ENCODE data around the gene CSTPP1.

The CSTPP1 gene

DNA sequence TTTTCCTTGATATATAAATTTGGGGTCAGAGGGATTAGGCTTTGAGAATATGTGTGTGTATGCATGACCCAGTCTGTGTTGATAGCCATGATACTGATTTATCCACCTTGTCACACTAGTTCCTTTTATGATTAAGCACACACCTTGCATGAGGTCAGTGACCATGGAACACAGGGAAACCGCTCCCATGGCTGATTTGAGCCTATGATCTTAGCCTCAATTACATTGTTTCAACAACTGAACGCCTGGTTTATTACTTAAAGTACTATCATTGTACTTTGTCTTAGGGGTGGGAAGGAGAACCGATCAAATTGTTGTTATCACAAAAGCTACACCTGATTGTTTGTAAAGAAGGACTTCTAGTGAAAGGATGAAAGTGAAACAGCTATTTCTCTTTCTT, 169.4 kb downstream of the CSTPP1 start:
- no peaks in the 10 kb centered on the region for H3K79me2 ChIP-seq (ENCODE audit: insufficient read depth, low read depth)
- no peak overlapping the region for H2AFZ ChIP-seq (ENCODE audit: low read depth)
- no peak overlapping the region for H3K4me3 ChIP-seq (IDR thresholded peaks at IDR 0.05; ENCODE audit: insufficient read depth, low read depth, low read length)
- no peaks in the 10 kb centered on the region for H4K20me1 ChIP-seq (ENCODE audit: insufficient read depth)
- no peak overlapping the region for H3K9ac ChIP-seq
- no peaks in the 10 kb centered on the region for H3K4me1 ChIP-seq (ENCODE audit: low read depth, poor library complexity, severe bottlenecking)
- TF ChIP-seq CTCF (conservative IDR thresholded peaks at IDR 0.05; ENCODE audit: low read depth, low read length), result no peak
- H3K27me3 ChIP-seq (ENCODE audit: insufficient read depth, low read depth), result no peaks in the 10 kb centered on the region
- H3K36me3 ChIP-seq (ENCODE audit: insufficient read depth), result no peaks in the 10 kb centered on the region
- no peak overlapping the region for H3K27ac ChIP-seq
- H3K4me2 ChIP-seq, result no peak overlapping the region

DNA sequence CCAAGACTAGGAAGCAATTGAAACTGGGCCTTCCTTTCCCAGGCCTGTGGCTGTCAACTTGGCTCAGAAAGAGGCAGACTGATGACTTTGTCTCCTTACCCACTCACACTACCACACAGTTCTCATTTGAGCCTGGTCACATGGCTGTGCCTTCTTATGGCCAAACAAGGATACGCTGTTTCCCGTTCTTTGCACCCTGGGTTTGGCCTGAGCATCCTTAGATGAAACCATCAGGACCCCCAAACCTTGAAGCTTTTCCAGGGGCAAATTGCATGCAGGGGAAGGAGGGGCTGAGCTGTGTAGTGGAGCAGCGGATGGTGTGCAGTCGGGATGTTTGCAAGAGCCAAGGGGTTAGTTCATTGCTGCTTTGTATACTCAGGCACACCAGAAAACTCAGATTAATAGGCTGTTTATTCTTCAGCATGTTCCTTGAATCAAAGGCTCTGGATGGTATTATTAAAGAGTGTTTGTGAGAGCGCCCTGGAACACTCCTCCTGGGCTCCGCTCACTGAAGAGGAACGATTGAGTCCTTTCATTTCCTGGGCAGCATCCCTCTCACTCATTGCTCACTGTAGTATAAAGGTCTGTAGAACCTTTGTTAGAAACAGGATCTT, 170.3 kb downstream of the CSTPP1 start:
- Histone ChIP-seq H3K4me2 (no peak overlapping the region), H3K4me3 (IDR thresholded peaks at IDR 0.05; ENCODE audit: insufficient read depth, low read depth, low read length) (no peak overlapping the region), H3K27me3 (ENCODE audit: insufficient read depth, low read depth) (no peaks in the 10 kb centered on the region), H2AFZ (ENCODE audit: low read depth) (no peak overlapping the region), H3K9ac (no peak overlapping the region), H4K20me1 (ENCODE audit: insufficient read depth) (no peaks in the 10 kb centered on the region), H3K36me3 (ENCODE audit: insufficient read depth) (no peaks in the 10 kb centered on the region), H3K4me1 (ENCODE audit: low read depth, poor library complexity, severe bottlenecking) (no peaks in the 10 kb centered on the region), H3K27ac (no peak overlapping the region), H3K79me2 (ENCODE audit: insufficient read depth, low read depth) (no peaks in the 10 kb centered on the region)
- no peak for TF ChIP-seq CTCF (conservative IDR thresholded peaks at IDR 0.05; ENCODE audit: low read depth, low read length)

- no peak overlapping the region for H2AFZ ChIP-seq (ENCODE audit: low read depth)
- H3K27me3 ChIP-seq (ENCODE audit: insufficient read depth, low read depth), result no peaks in the 10 kb centered on the region
- no peak overlapping the region for H3K4me2 ChIP-seq
- no peaks in the 10 kb centered on the region for H3K4me1 ChIP-seq (ENCODE audit: low read depth, poor library complexity, severe bottlenecking)
- no peaks in the 10 kb centered on the region for H3K79me2 ChIP-seq (ENCODE audit: insufficient read depth, low read depth)
- no peaks in the 10 kb centered on the region for H3K36me3 ChIP-seq (ENCODE audit: insufficient read depth)
- H3K4me3 ChIP-seq (IDR thresholded peaks at IDR 0.05; ENCODE audit: insufficient read depth, low read depth, low read length), result no peak overlapping the region
- H4K20me1 ChIP-seq (ENCODE audit: insufficient read depth), result no peaks in the 10 kb centered on the region
- no peak overlapping the region for H3K9ac ChIP-seq
- H3K27ac ChIP-seq, result no peak overlapping the region
- no peak for TF ChIP-seq CTCF (conservative IDR thresholded peaks at IDR 0.05; ENCODE audit: low read depth, low read length)
Observed at GRCh38 chr11:47107744-47108143, 171.2 kb downstream of the CSTPP1 start.

GRCh38 chr11:47108214-47108613, 171.7 kb downstream of the CSTPP1 start:
- Histone ChIP-seq H3K4me2 (no peak overlapping the region), H3K79me2 (ENCODE audit: insufficient read depth, low read depth) (no peaks in the 10 kb centered on the region), H3K27me3 (ENCODE audit: insufficient read depth, low read depth) (no peaks in the 10 kb centered on the region), H3K4me1 (ENCODE audit: low read depth, poor library complexity, severe bottlenecking) (no peaks in the 10 kb centered on the region), H4K20me1 (ENCODE audit: insufficient read depth) (no peaks in the 10 kb centered on the region), H3K9ac (no peak overlapping the region), H3K4me3 (IDR thresholded peaks at IDR 0.05; ENCODE audit: insufficient read depth, low read depth, low read length) (no peak overlapping the region), H2AFZ (ENCODE audit: low read depth) (no peak overlapping the region), H3K27ac (no peak overlapping the region), H3K36me3 (ENCODE audit: insufficient read depth) (no peaks in the 10 kb centered on the region)
- no peak for TF ChIP-seq CTCF (conservative IDR thresholded peaks at IDR 0.05; ENCODE audit: low read depth, low read length)

Measured in KMS-11 (cell line).